T1000 (cell line): Measurements from ENCODE around the gene OR1I1.
"Not testable (repeated sequence)": the region's sequence is repeated elsewhere in the genome, so short reads cannot be mapped to it uniquely, and the experiment has no call there.

Experiments used
- DNase-seq: peaks from one replicate; lab custom pipeline; 2025; ENCODE audit warnings: mixed read lengths; lab: John Stamatoyannopoulos, UW

Gene OR1I1, protein sequence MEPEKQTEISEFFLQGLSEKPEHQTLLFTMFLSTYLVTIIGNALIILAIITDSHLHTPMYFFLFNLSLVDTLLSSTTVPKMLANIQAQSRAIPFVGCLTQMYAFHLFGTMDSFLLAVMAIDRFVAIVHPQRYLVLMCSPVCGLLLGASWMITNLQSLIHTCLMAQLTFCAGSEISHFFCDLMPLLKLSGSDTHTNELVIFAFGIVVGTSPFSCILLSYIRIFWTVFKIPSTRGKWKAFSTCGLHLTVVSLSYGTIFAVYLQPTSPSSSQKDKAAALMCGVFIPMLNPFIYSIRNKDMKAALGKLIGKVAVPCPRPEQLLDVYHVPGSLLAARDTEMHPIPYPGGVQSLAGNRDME

GRCh38 chr19:15081911-15082310 lies at the start of gene OR1I1:
Gene OR1I1 (plus strand): TSS chr19:15082211. CDS start chr19:15087066, 4,855 bp downstream.
- DNase-seq = no peak

- no peak for DNase-seq
Observed at GRCh38 chr19:15035795-15036311, 46.2 kb upstream of the OR1I1 start.

GRCh38 chr19:15037586-15037985 lies 44.4 kb upstream of the OR1I1 start:
- DNase-seq = no peak

- no peak for DNase-seq
Observed at GRCh38 chr19:15038294-15038693, 43.7 kb upstream of the OR1I1 start.

GRCh38 chr19:15042003-15042402 lies 40.0 kb upstream of the OR1I1 start:
- no peak for DNase-seq

GRCh38 chr19:15042826-15043225 lies 39.2 kb upstream of the OR1I1 start:
- DNase-seq = no peak

- DNase-seq = no peak
Observed at GRCh38 chr19:15045506-15045905, 36.5 kb upstream of the OR1I1 start.

GRCh38 chr19:15047680-15048079 lies 34.3 kb upstream of the OR1I1 start:
- DNase-seq = no peak

- no peak for DNase-seq
Observed at GRCh38 chr19:15048128-15048527, 33.9 kb upstream of the OR1I1 start.

GRCh38 chr19:15048885-15049541 lies 33.0 kb upstream of the OR1I1 start, which contains the start of gene CASP14:
Gene CASP14 (plus strand): TSS chr19:15049480. CDS start chr19:15052252, 2,772 bp downstream.
- DNase-seq = no peak

- no peak for DNase-seq
Observed at GRCh38 chr19:15050639-15051038, 31.4 kb upstream of the OR1I1 start.

- no peak for DNase-seq
Observed at GRCh38 chr19:15062036-15062435, 20.0 kb upstream of the OR1I1 start.

- not testable (repeated sequence) for DNase-seq
Observed at GRCh38 chr19:15070386-15070785, 11.6 kb upstream of the OR1I1 start.

DNA sequence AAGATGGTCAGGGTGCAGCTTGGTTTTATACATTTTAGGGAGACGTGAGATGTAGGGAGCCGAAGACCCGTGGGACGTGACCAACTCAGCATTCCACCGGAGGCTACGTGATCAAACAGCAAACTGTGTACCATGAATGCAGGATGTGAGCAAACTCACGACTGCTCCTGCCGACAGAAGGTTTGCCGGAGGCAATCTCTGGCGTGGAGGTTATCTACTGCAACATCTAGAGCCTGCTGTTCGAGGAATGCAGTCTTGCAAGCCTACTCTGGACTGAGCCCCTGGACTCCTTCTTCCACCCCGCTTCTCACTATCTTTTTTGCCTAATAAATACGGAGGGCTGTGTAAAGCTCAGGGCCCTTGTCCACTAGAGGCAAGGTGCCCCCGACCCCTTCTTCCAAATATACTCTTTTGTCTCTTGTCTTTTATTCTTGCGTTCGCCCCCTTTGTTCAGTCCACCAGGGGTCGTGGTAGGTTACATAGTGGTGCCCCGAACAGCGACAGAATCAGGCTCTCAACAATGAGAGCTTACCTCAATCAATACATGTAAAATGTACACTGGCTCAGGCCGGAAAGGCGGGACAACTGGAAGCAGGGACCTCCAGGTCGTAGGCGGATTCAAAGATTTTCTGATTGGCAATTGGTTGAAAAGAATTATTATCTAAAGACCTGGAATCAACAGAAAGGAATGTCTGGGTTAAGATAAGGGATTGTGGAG lies 8.9 kb upstream of the OR1I1 start:
- DNase-seq = no peak

DNA sequence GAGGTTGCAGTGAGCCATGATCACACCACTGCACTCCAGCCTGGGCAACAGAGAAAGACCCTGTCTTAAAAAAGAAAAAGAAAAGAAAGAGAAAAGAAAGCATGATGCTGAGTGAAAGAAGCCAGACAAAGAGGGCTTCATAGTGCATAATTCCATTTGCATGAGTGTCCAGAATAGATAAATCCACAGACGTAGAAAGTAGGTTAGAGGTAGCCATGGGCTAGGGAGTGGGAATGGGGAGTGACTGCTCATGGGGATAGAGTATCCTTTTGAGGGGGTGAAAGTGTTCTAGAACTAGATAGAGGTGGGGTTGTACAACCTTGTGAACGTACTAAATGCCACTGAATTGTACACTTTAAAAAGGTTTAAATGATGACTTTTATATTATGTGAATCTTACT lies 7.6 kb upstream of the OR1I1 start:
- no peak for DNase-seq

GRCh38 chr19:15075806-15076205 lies 6.2 kb upstream of the OR1I1 start:
- DNase-seq = no peak

GRCh38 chr19:15080002-15080401 lies 2.0 kb upstream of the OR1I1 start:
- DNase-seq = not testable (repeated sequence)

DNA sequence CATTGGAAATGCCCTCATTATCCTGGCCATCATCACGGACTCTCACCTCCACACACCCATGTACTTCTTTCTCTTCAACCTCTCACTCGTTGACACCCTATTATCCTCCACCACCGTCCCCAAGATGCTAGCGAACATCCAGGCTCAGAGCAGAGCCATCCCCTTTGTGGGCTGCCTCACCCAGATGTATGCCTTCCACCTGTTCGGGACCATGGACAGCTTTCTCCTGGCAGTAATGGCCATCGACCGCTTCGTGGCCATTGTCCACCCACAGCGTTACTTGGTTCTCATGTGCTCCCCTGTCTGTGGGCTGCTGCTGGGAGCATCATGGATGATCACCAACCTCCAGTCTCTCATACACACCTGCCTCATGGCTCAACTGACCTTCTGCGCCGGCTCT lies 5.2 kb downstream of the OR1I1 start:
- DNase-seq = no peak

- no peak for DNase-seq
Observed at GRCh38 chr19:15091918-15092753, 10.1 kb downstream of the OR1I1 start.

- DNase-seq = no peak
Observed at GRCh38 chr19:15093001-15093400, 11.0 kb downstream of the OR1I1 start.

DNA sequence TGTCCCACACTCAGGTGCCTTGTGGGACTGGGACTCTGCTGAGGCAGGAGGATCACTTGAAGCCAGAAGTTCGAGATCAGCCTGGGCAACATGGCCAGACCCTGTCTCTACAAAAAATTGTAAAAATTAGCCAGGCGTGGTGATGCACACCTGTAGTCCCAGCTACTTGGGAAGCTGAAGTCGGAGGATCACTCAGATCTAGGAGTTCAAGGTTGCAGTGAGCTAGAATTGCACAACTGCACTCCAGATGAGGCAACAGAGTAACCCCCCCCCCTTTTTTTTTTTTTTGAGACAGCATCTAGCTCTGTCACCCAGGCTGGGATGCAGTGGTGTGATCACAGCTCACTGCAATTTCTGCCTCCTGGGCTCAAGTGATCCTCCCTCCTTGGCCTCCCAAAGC lies 14.2 kb downstream of the OR1I1 start:
- DNase-seq = no peak

DNA sequence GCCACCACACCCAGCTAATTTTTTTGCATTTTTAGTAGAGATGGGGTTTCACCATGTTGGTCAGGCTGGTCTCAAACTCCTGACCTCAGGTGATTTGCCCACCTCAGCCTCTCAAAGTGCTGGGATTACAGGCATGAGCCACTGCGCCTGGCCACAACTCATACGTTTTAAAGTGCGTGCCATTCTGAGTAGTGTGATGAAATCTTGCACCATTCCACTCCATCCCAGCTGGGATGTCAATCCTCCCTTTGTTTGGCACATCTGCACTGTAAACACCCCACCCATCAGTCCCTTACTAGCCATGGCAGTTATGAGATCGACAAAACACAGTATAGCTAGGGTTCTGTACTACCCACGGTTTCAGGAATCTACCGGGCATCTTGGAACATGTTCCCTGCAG lies 16.0 kb downstream of the OR1I1 start:
- not testable (repeated sequence) for DNase-seq
